SK-N-SH (cell line): Measurements from ENCODE around the gene LIMK1. TPM values are rescaled to one million over a fixed set of nuclear protein-coding genes. Genes with fewer than 3 reads are reported as not detected.

ENCODE experiments used
- CTCF ChIA-PET: fragments of 300-600, 350-600 bp; formaldehyde crosslinking; extraction: SDS; loops from one replicate; lab custom pipeline; 2021; lab: Yijun Ruan, JAX
- POLR2A ChIA-PET: fragments of 350-600 bp; sonication (Branson Sonifier 250); formaldehyde crosslinking; extraction: SDS; loops from one replicate; lab custom pipeline; 2020; ENCODE audit warnings: antibody characterized with exemption, inconsistent platforms; lab: Yijun Ruan, JAX
- DNase-seq: peaks from one replicate; pipeline ENCODE4 v3.0.0; 2012
- H2AFZ ChIP-seq: fragments of 200-600 bp; sonication (generic); 2 replicates; pipeline ENCODE4 v1.8.1; 2016; ENCODE audit warnings: antibody characterized with exemption, mild to moderate bottlenecking, low read depth
- H3F3A ChIP-seq: fragments of 200-600 bp; sonication (generic); replicated peaks from 2 replicates; pipeline ENCODE3; 2016; ENCODE audit warnings: antibody characterized with exemption, mild to moderate bottlenecking; ENCODE audit not compliant: insufficient read depth
- H3K27ac ChIP-seq, 2 experiments: fragments of 200-500 bp in 1 of 2; fragments of 200-600 bp in 1 of 2; sonication (Bioruptor generic) in 1 of 2; sonication (generic), shearing (Covaris generic) in 1 of 2; 2 replicates each; pipeline versions ENCODE4 v1.5.1 to v1.6.1; 2014 to 2016; ENCODE audit warnings: low read depth in 2 of 2, inconsistent platforms in 1 of 2, low read length in 1 of 2, mild to moderate bottlenecking in 1 of 2, mixed read lengths in 1 of 2
- H3K27me3 ChIP-seq: fragments of 200-600 bp; sonication (generic), shearing (Covaris generic); 2 replicates; pipeline ENCODE4 v1.6.1; 2016; ENCODE audit warnings: mixed run types; ENCODE audit not compliant: insufficient read depth
- H3K36me3 ChIP-seq, 2 experiments: fragments of 200-500 bp in 1 of 2; fragments of 200-600 bp in 1 of 2; sonication (Bioruptor generic) in 1 of 2; sonication (generic) in 1 of 2; replicated peaks in 1 of 2; 2 replicates each; pipeline versions ENCODE3 to v1.5.1; 2014 to 2016; ENCODE audit warnings: low read length in 1 of 2, mild to moderate bottlenecking in 1 of 2; ENCODE audit not compliant: insufficient read depth in 2 of 2, control insufficient read depth in 1 of 2
- H3K4me1 ChIP-seq, 2 experiments: fragments of 200-500 bp in 1 of 2; fragments of 200-600 bp in 1 of 2; sonication (Bioruptor generic) in 1 of 2; sonication (generic), shearing (Covaris generic) in 1 of 2; 2 replicates each; pipeline versions ENCODE4 v1.5.1 to v1.6.1; 2014 to 2016; ENCODE audit warnings: low read depth in 1 of 2, low read length in 1 of 2, mixed run types in 1 of 2; ENCODE audit not compliant: insufficient read depth in 2 of 2, control insufficient read depth in 1 of 2
- H3K4me2 ChIP-seq: fragments of 200-600 bp; sonication (generic), shearing (Covaris generic); 2 replicates; pipeline ENCODE4 v1.6.1; 2017; ENCODE audit warnings: mixed run types
- H3K4me3 ChIP-seq, 2 experiments: fragments of 200-500 bp in 1 of 2; fragments of 200-600 bp in 1 of 2; sonication (Bioruptor generic) in 1 of 2; sonication (generic), shearing (Covaris generic) in 1 of 2; 2 replicates each; pipeline versions ENCODE4 v1.5.1 to v1.8.1; 2014 to 2016; ENCODE audit warnings: low read depth in 2 of 2, inconsistent platforms in 1 of 2, low read length in 1 of 2, mild to moderate bottlenecking in 1 of 2, mixed read lengths in 1 of 2, moderate library complexity in 1 of 2
- H3K79me2 ChIP-seq: fragments of 200-600 bp; sonication (generic); 2 replicates; pipeline ENCODE4 v1.8.1; 2017; ENCODE audit warnings: mild to moderate bottlenecking; ENCODE audit not compliant: insufficient read depth
- H3K9ac ChIP-seq: fragments of 200-600 bp; sonication (generic); 2 replicates; pipeline ENCODE4 v1.6.1; 2017; ENCODE audit warnings: mixed run types
- H3K9me2 ChIP-seq: fragments of 200-600 bp; sonication (generic); 2 replicates; pipeline ENCODE4 v1.6.1; 2017; ENCODE audit warnings: mixed run types
- H3K9me3 ChIP-seq: fragments of 200-600 bp; sonication (generic); 2 replicates; pipeline ENCODE4 v1.6.1; 2017; ENCODE audit warnings: mixed run types, mild to moderate bottlenecking, moderate library complexity
- H4K20me1 ChIP-seq: fragments of 200-600 bp; sonication (generic); 2 replicates; pipeline ENCODE4 v1.6.1; 2017; ENCODE audit warnings: mild to moderate bottlenecking, mixed run types; ENCODE audit not compliant: insufficient read depth
- CTCF ChIP-seq: fragments of 200-600 bp; sonication (generic); IDR thresholded peaks from 2 replicates; pipeline ENCODE4 v1.6.1; 2017; ENCODE audit warnings: antibody characterized with exemption, mild to moderate bottlenecking, moderate library complexity
- ELF1 ChIP-seq: IDR thresholded peaks from 2 replicates; pipeline ENCODE4 v1.4.0; 2012
- EZH2phosphoT487 ChIP-seq: fragments of 200-600 bp; sonication (generic); IDR thresholded peaks from 2 replicates; pipeline ENCODE4 v1.6.1; 2017; ENCODE audit warnings: low read depth, mixed run types, mild to moderate bottlenecking, antibody characterized with exemption, moderate library complexity, borderline replicate concordance
- FOXM1 ChIP-seq: IDR thresholded peaks from 2 replicates; pipeline ENCODE4 v1.4.0; 2012; ENCODE audit warnings: low read depth, mild to moderate bottlenecking
- NFIC ChIP-seq: IDR thresholded peaks from 2 replicates; pipeline ENCODE4 v1.4.0; 2012; ENCODE audit warnings: borderline replicate concordance
- NRF1 ChIP-seq: IDR thresholded peaks from 2 replicates; pipeline ENCODE4 v1.6.1; 2012; ENCODE audit warnings: low read depth, mild to moderate bottlenecking, low read length
- PBX3 ChIP-seq: IDR thresholded peaks from 2 replicates; pipeline ENCODE4; 2012
- TAF1 ChIP-seq: IDR thresholded peaks from 2 replicates; pipeline ENCODE4 v1.6.1; 2012; ENCODE audit warnings: low read depth, mild to moderate bottlenecking, low read length, moderate library complexity, borderline replicate concordance
- WGBS: methylation state at CpG from one replicate; pipeline ENCODE4 v1.1.6; 2017; ENCODE audit warnings: low lambda C conversion rate; 5-methylcytosine and 5-hydroxymethylcytosine counted together
- polyA plus RNA-seq, 3 experiments: library from polyadenylated mRNA; depleted of rRNA; stranded (reverse); fragments of >200 nt; gene quantifications; 2 replicates each; pipeline ENCODE4 v1.2.3, GENCODE V29; 2012
- TF ChIP-seq, protein P1 (sequence below): IDR thresholded peaks from 2 replicates; pipeline ENCODE4 v1.4.0; 2012; ENCODE audit warnings: low read depth, borderline replicate concordance

Gene LIMK1
- polyA plus RNA-seq, 1 of the 3 experiments (the other 2 are of a cell fraction) = 86.6 TPM

DNA sequence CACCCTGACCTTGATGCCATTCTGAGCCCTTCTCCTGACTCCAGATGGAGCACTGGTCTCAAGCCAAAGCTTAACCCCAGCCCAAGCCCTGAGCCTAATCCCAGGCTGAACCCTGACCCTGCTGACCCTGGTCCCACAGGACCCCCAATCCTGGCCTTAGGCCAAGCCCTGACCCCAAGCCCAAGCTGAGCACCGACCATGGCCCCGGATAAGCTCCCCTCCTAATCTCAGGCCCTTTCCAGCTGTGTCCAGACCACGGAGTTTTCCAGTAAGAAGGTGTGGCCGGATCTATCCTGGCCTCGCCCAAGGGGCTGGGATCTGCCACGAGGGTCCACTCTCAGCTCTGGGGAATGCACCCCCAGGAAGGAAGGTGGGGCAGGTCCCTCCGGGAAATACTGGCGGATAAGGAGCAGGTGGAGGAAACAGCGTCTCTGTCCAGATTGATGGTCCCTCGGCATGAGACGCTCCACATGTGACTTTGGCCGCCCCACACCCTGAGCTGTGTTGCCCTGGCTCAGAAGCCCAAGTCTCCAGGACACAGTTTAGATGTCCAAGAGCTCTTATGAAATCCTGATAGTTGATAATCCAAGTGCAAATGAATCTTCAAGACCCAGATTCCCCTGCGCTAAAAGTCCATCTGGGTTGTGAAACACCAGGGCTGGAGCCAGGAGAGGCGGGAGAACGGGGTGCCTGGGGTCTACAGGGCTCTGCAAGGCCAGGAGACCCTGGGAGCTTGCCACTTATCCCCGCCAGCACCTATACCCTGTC lies 45.2 kb upstream of the LIMK1 start:
- ChIA-PET CTCF (interaction anchor here (0.7 to 12.6 kb wide), 8 partner anchors 8 to 363 kb away, joined by 3 to 107 read pairs (median 3); partner anchors contain the start of gene ELN), POLR2A (no interaction called here)
- no peak overlapping the region for H3K9ac ChIP-seq
- H3K4me3 ChIP-seq = no peak overlapping the region
- no peaks in the 10 kb centered on the region for H3K27me3 ChIP-seq
- no peaks in the 10 kb centered on the region for H3K36me3 ChIP-seq
- no peak for TF ChIP-seq ELF1
- TF ChIP-seq TAF1 = no peak
- TF ChIP-seq CTCF = no peak
- TF ChIP-seq PBX3 = no peak
- TF ChIP-seq FOXM1 = no peak
- no peak for TF ChIP-seq NRF1
- H3F3A ChIP-seq = peaks cover 11% of the 10 kb centered on the region
- H3K4me2 ChIP-seq = no peak overlapping the region
- WGBS = 93% methylated on average over 16 of the region's 16 CpGs
- no peak for DNase-seq
- no peaks in the 10 kb centered on the region for H3K9me2 ChIP-seq
- peak overlapping the region in 1 of 2 experiments; percentile 13; a peak in 1 of 4 replicates for H3K27ac ChIP-seq
- peaks cover 7 to 70% of the 10 kb centered on the region in 2 experiments; a peak in 3 of 4 replicates for H3K4me1 ChIP-seq
- H4K20me1 ChIP-seq = no peaks in the 10 kb centered on the region
- H3K79me2 ChIP-seq = no peaks in the 10 kb centered on the region
- no peak overlapping the region for H2AFZ ChIP-seq
- no peaks in the 10 kb centered on the region for H3K9me3 ChIP-seq

- H3K4me3 ChIP-seq = no peak overlapping the region
- peak overlapping the region in 1 of 2 experiments; percentile 99; a peak in 2 of 4 replicates for H3K27ac ChIP-seq
- H3K4me2 ChIP-seq = no peak overlapping the region
- H3K27me3 ChIP-seq = no peaks in the 10 kb centered on the region
- H3K79me2 ChIP-seq = no peaks in the 10 kb centered on the region
- no peaks in the 10 kb centered on the region for H3K9me2 ChIP-seq
- H3K9me3 ChIP-seq = no peaks in the 10 kb centered on the region
- peaks cover 11% of the 10 kb centered on the region for H3F3A ChIP-seq
- peaks cover 17 to 70% of the 10 kb centered on the region in 2 experiments for H3K4me1 ChIP-seq
- POLR2A ChIA-PET = interaction anchor here (1.6 kb wide), 1 partner anchor 13 kb away, joined by 4 read pairs; no protein-coding TSS in a partner anchor
- H3K9ac ChIP-seq = no peak overlapping the region
- no peaks in the 10 kb centered on the region for H4K20me1 ChIP-seq
- no peaks in the 10 kb centered on the region for H3K36me3 ChIP-seq
- CTCF ChIA-PET = interaction anchor here (0.7 to 12.6 kb wide), 4 partner anchors 13 to 433 kb away, joined by 3 to 107 read pairs (median 6); partner anchors contain the start of gene ELN
- 90% methylated on average over 6 of the region's 11 CpGs for WGBS
- TF ChIP-seq EZH2phosphoT487 (no peak), ELF1 (no peak), NFIC (no peak)
- TF ChIP-seq, protein P1, sequence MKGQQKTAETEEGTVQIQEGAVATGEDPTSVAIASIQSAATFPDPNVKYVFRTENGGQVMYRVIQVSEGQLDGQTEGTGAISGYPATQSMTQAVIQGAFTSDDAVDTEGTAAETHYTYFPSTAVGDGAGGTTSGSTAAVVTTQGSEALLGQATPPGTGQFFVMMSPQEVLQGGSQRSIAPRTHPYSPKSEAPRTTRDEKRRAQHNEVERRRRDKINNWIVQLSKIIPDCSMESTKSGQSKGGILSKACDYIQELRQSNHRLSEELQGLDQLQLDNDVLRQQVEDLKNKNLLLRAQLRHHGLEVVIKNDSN = no peak
- H2AFZ ChIP-seq = no peak overlapping the region
- DNase-seq = no peak
Observed at GRCh38 chr7:74039337-74039736, 44.3 kb upstream of the LIMK1 start.
